Neuronal stem cell (in vitro differentiated cells): ENCODE results near the gene IKZF5.

ENCODE experiments used
- DNase-seq: peaks from one replicate; pipeline ENCODE4 v3.0.0-alpha.2; 2013; ENCODE audit warnings: low spot score
- H2AFZ ChIP-seq: one replicate; pipeline ENCODE4 v1.6.1; 2013; ENCODE audit warnings: mild to moderate bottlenecking, low read length, inconsistent platforms
- H2AK5ac ChIP-seq: 2 replicates; pipeline ENCODE4 v1.6.1; 2013; ENCODE audit warnings: low read depth, mild to moderate bottlenecking, inconsistent platforms, low read length, moderate library complexity, mixed read lengths
- H2BK120ac ChIP-seq: 2 replicates; pipeline ENCODE4 v1.6.1; 2013; ENCODE audit warnings: low read depth, mild to moderate bottlenecking, inconsistent platforms, low read length, moderate library complexity, mixed read lengths
- H2BK12ac ChIP-seq: one replicate; pipeline ENCODE4 v1.6.1; 2013; ENCODE audit warnings: low read length, inconsistent platforms
- H2BK15ac ChIP-seq: 2 replicates; pipeline ENCODE4 v1.6.1; 2013; ENCODE audit warnings: mild to moderate bottlenecking, low read length, inconsistent platforms, mixed read lengths
- H2BK5ac ChIP-seq: one replicate; pipeline ENCODE4 v1.6.1; 2013; ENCODE audit warnings: inconsistent platforms, mild to moderate bottlenecking, low read length, moderate library complexity
- H3K14ac ChIP-seq: one replicate; pipeline ENCODE4 v1.6.1; 2013; ENCODE audit warnings: low read length, inconsistent platforms
- H3K18ac ChIP-seq: 2 replicates; pipeline ENCODE4 v1.6.1; 2013; ENCODE audit warnings: low read length, inconsistent platforms
- H3K23ac ChIP-seq: 2 replicates; pipeline ENCODE4 v1.6.1; 2013; ENCODE audit warnings: low read depth, mild to moderate bottlenecking, mixed read lengths, low read length, inconsistent platforms; ENCODE audit not compliant: poor library complexity
- H3K27ac ChIP-seq: replicated peaks from 3 replicates; pipeline ENCODE4 v1.5.1; 2013; ENCODE audit warnings: low read length, inconsistent platforms
- H3K27me3 ChIP-seq, 3 experiments: 2 replicates each; pipeline ENCODE4 v1.6.1; 2013; ENCODE audit warnings: low read length in 3 of 3, mild to moderate bottlenecking in 2 of 3, inconsistent platforms in 1 of 3, low read depth in 1 of 3, mixed read lengths in 1 of 3, moderate library complexity in 1 of 3; ENCODE audit not compliant: control insufficient read depth in 3 of 3, insufficient read depth in 3 of 3
- H3K36me3 ChIP-seq, 2 donors: replicated peaks in 1 of 2; 2 replicates each; pipeline ENCODE4 v1.6.1; 2013; ENCODE audit warnings: low read length in 2 of 2; ENCODE audit not compliant: control insufficient read depth in 2 of 2, insufficient read depth in 2 of 2
- H3K4ac ChIP-seq: 2 replicates; pipeline ENCODE4 v1.6.1; 2013; ENCODE audit warnings: inconsistent platforms, mild to moderate bottlenecking, low read length, moderate library complexity
- H3K4me1 ChIP-seq, 2 donors: 1 replicate in 1 of 2; 2 replicates in 1 of 2; pipeline ENCODE4 v1.6.1; 2013; ENCODE audit warnings: low read length in 2 of 2, low read depth in 1 of 2; ENCODE audit not compliant: control insufficient read depth in 2 of 2, insufficient read depth in 1 of 2
- H3K4me2 ChIP-seq: one replicate; pipeline ENCODE4 v1.6.1; 2013; ENCODE audit warnings: mild to moderate bottlenecking, low read length, inconsistent platforms; ENCODE audit not compliant: insufficient read depth, poor library complexity, severe bottlenecking
- H3K4me3 ChIP-seq, 2 donors: 2 replicates each; pipeline ENCODE4 v1.5.1; 2013; ENCODE audit warnings: low read length in 2 of 2, mild to moderate bottlenecking in 2 of 2, inconsistent platforms in 1 of 2, moderate library complexity in 1 of 2
- H3K79me1 ChIP-seq: one replicate; pipeline ENCODE4 v1.6.1; 2013; ENCODE audit warnings: low read depth, mild to moderate bottlenecking, inconsistent platforms, low read length, moderate library complexity
- H3K9ac ChIP-seq: one replicate; pipeline ENCODE4 v1.6.1; 2013; ENCODE audit warnings: mild to moderate bottlenecking, low read depth, low read length, inconsistent platforms; ENCODE audit not compliant: poor library complexity
- H3K9me3 ChIP-seq, 2 donors: replicated peaks in 1 of 2; 2 replicates each; pipeline versions ENCODE3 to v1.6.1; 2013; ENCODE audit warnings: low read length in 2 of 2, mild to moderate bottlenecking in 2 of 2, inconsistent platforms in 1 of 2, low read depth in 1 of 2, mixed read lengths in 1 of 2, moderate library complexity in 1 of 2; ENCODE audit not compliant: control insufficient read depth in 2 of 2, insufficient read depth in 1 of 2
- H4K8ac ChIP-seq: one replicate; pipeline ENCODE4 v1.6.1; 2013; ENCODE audit warnings: low read depth, mild to moderate bottlenecking, inconsistent platforms, low read length, moderate library complexity
- H4K91ac ChIP-seq: one replicate; pipeline ENCODE4 v1.6.1; 2013; ENCODE audit warnings: low read length, low read depth, mild to moderate bottlenecking, inconsistent platforms; ENCODE audit not compliant: poor library complexity
- WGBS, 2 donors: extraction: QIAGEN DNeasy Blood & Tissue Kit; methylation state at CpG; one replicate each; pipeline ENCODE4 v1.1.7; 2013; ENCODE audit warnings: missing lambda C conversion rate in 2 of 2, mixed read lengths in 1 of 2; ENCODE audit not compliant: insufficient read length in 2 of 2, insufficient replicate concordance in 1 of 2; ENCODE audit errors: extremely low coverage in 2 of 2; 5-methylcytosine and 5-hydroxymethylcytosine counted together

IKZF5 gene

DNA sequence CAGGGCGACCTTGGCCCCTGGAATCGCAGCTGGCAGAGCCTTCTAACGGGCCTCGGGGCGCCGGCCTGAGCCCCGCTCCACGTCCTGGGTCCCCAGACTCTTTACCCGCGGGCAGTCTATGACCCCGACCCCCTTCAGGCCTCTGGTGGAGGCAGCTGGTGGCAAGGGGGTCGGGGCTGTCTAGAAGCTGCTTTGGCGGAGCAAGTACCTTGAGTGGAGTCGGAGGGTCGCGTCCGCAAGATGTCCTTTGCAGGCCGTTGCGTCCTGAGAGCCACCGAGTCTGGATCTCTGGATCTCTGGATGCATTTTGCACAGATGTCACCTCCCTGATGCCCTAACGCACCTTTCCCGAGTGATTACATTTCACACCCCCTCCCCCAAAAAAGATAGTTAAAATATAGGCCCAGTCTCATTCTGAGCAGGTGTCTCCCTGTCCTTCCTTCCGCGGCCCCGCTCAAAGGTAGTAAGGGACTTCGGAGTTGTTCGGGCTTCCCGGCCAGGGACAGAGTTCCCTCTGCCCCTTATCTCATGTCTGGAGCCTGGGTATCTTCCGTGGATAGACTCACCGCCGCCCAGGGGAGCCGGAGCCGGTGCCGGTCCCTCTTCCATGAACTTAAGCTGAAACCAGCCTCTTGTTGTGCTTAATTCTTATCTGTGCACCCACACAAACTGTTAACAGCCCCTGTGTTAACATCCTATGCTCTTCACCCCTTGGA is 668 bp upstream of the IKZF5 start:
- no CpG with 5 or more reads among the region's 34 CpGs for WGBS, 2 donors
- peak overlapping the region; percentile 99 for H3K23ac ChIP-seq

DNA sequence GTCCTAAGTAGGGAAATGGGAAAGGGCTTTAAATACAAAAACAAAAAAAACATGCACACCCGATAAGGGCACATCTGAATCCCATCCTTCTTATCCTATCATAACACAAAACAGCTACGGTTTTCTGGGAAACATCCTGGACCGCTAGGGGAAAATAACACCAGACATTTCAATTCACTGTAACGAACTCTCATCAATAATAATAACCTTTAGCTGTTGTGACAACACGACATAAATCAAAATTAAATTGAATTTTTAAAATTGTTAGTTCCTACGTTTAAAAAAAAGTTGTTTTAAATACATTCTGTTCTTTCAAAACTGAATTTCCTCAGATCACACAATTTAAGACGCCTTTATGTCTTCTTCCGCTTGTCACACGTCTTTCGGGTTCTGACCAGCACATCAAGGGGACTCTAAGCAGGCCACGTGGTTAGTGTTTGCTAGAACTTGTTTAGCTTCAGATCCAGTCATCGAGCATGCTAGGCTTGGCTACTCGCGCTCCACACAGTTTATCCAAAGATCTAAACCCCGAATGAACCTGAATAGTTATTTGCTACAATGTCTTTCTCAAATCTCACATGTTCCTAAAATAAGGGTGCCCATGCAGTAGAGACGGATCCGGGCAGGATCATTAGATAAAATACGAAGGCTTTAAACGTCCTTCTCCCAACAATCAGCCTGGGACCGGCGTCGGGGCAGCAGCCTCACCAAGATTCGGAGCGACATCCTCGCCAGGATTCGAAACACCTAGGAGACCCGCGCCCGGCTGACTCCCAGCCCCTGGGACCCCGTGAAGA is 839 bp downstream of the IKZF5 start:
- no peaks in the 10 kb centered on the region for H3K79me1 ChIP-seq
- no peak overlapping the region for H3K23ac ChIP-seq
- H3K9ac ChIP-seq, result peak overlapping the region; percentile 97
- peak overlapping the region; percentile 99 for H2AFZ ChIP-seq
- peaks cover 0 to 3% of the 10 kb centered on the region in 2 donors for H3K4me1 ChIP-seq
- no peak overlapping the region for H3K14ac ChIP-seq
- H2BK12ac ChIP-seq, result no peak overlapping the region
- WGBS, 2 donors, result no CpG with 5 or more reads among the region's 30 CpGs
- H3K18ac ChIP-seq, result peak overlapping the region; percentile 96
- no peak overlapping the region for H3K4ac ChIP-seq
- DNase-seq, result peak; percentile 18
- H2BK5ac ChIP-seq, result peak overlapping the region; percentile 84
- H4K8ac ChIP-seq, result no peak overlapping the region
- no peaks in the 10 kb centered on the region for H3K36me3 ChIP-seq
- no peaks in the 10 kb centered on the region for H3K27me3 ChIP-seq
- no peak overlapping the region for H3K27ac ChIP-seq
- H3K9me3 ChIP-seq, result no peaks in the 10 kb centered on the region
- no peak overlapping the region for H2BK120ac ChIP-seq
- H4K91ac ChIP-seq, result no peak overlapping the region
- peak overlapping the region; percentile 85 for H2AK5ac ChIP-seq
- H3K4me2 ChIP-seq, result peak overlapping the region; percentile 80
- peak overlapping the region; percentile 5 for H2BK15ac ChIP-seq
- H3K4me3 ChIP-seq, result peak overlapping the region; percentile 62 to 94

More for the DNA sequence above, 668 bp upstream of the IKZF5 start:
- Histone ChIP-seq H2BK15ac (peak overlapping the region; percentile 56), H2AFZ (peak overlapping the region; percentile 99), H3K18ac (peak overlapping the region; percentile 98), H3K14ac (no peak overlapping the region), H3K4me2 (peak overlapping the region; percentile 81), H3K79me1 (no peaks in the 10 kb centered on the region), H3K9me3 (no peaks in the 10 kb centered on the region), H3K9ac (peak overlapping the region; percentile 94), H4K91ac (no peak overlapping the region), H2BK120ac (no peak overlapping the region), H3K36me3 (no peaks in the 10 kb centered on the region), H3K4me3 (peak overlapping the region; percentile 62 to 89), H3K4me1 (peaks cover 0 to 3% of the 10 kb centered on the region in 2 donors), H2AK5ac (no peak overlapping the region), H3K27ac (no peak overlapping the region), H3K27me3 (no peaks in the 10 kb centered on the region), H2BK5ac (peak overlapping the region; percentile 40), H2BK12ac (no peak overlapping the region), H3K4ac (no peak overlapping the region), H4K8ac (no peak overlapping the region)
- peak; percentile 12 for DNase-seq

DNA sequence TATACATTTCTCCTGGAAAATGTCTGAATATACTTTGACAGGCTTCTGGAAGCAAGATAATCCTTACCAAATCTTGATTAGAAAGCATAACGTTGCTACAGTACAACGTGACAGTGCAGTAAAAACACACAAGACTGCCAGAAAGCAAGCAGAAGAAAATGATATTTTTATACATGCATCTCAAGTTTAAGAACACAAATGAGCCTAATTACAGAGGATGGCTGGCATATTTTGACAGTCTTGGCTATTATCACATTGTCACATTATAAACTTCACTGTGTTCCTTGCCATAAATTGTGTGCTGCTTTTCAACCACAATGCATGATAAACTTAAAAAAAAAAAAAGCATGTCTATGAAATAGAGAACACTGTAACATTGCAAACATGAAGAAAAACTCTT is 4.3 kb downstream of the IKZF5 start:
- no CpG with 5 or more reads among the region's 2 CpGs for WGBS, 2 donors
- no peak for DNase-seq
- Histone ChIP-seq H3K9ac (no peak overlapping the region), H3K4ac (no peak overlapping the region), H2AK5ac (no peak overlapping the region), H3K9me3 (no peaks in the 10 kb centered on the region), H2BK12ac (no peak overlapping the region), H2AFZ (no peak overlapping the region), H3K27ac (no peak overlapping the region), H3K23ac (no peak overlapping the region), H3K79me1 (no peaks in the 10 kb centered on the region), H2BK15ac (no peak overlapping the region), H2BK5ac (no peak overlapping the region), H3K4me3 (no peak overlapping the region), H3K4me2 (no peak overlapping the region), H3K36me3 (no peaks in the 10 kb centered on the region), H3K27me3 (no peaks in the 10 kb centered on the region), H3K4me1 (peaks cover 3% of the 10 kb centered on the region in 2 donors), H3K14ac (no peak overlapping the region), H4K8ac (no peak overlapping the region), H3K18ac (no peak overlapping the region), H2BK120ac (no peak overlapping the region), H4K91ac (no peak overlapping the region)

DNA sequence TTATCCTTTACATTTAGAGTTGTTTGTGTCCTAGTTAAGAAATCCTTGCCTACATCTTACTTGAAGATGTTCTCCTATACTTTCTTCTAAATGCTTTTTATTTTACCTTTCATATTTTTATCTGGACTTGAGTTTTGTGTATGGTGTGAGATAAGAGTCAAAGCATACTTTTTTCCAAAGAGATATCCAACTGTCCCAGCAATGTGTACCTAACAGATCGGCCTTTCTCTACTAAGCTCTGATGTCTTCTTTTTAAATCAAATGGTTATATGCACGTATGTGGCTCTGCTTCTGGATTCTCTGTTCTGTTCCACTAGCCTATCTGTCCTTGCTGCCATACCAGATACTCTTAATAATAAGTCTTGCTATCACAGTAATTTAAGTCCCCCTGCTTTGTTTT is 7.2 kb downstream of the IKZF5 start:
- H3K23ac ChIP-seq, result no peak overlapping the region
- H3K9me3 ChIP-seq, result no peaks in the 10 kb centered on the region
- no peak overlapping the region for H3K4me3 ChIP-seq
- no peak overlapping the region for H4K91ac ChIP-seq
- WGBS, 2 donors, result no CpG with 5 or more reads among the region's 2 CpGs
- H3K4ac ChIP-seq, result no peak overlapping the region
- peaks cover 2 to 3% of the 10 kb centered on the region in 2 donors for H3K4me1 ChIP-seq
- no peaks in the 10 kb centered on the region for H3K79me1 ChIP-seq
- no peak overlapping the region for H2BK5ac ChIP-seq
- H3K4me2 ChIP-seq, result no peak overlapping the region
- peaks cover 0 to 11% of the 10 kb centered on the region in 2 donors for H3K36me3 ChIP-seq
- no peak overlapping the region for H2BK120ac ChIP-seq
- H2BK12ac ChIP-seq, result no peak overlapping the region
- H2AK5ac ChIP-seq, result no peak overlapping the region
- H2BK15ac ChIP-seq, result no peak overlapping the region
- H3K14ac ChIP-seq, result no peak overlapping the region
- no peak overlapping the region for H2AFZ ChIP-seq
- H3K27me3 ChIP-seq, result no peaks in the 10 kb centered on the region
- no peak overlapping the region for H4K8ac ChIP-seq
- DNase-seq, result no peak
- no peak overlapping the region for H3K9ac ChIP-seq
- H3K18ac ChIP-seq, result no peak overlapping the region
- no peak overlapping the region for H3K27ac ChIP-seq
